Measurements from ENCODE around the gene GPRIN3.

The GPRIN3 gene

GRCh38 chr4:89253311-89253710, 54.3 kb downstream of the GPRIN3 start:
- DNase-seq, result no peak

- DNase-seq, result no peak
Observed at GRCh38 chr4:89251396-89251795, 56.2 kb downstream of the GPRIN3 start.

GRCh38 chr4:89249716-89250361, 57.8 kb downstream of the GPRIN3 start:
- DNase-seq, result peak; percentile 42

GRCh38 chr4:89249313-89249712, 58.3 kb downstream of the GPRIN3 start:
- no peak for DNase-seq

GRCh38 chr4:89248879-89249281, 58.7 kb downstream of the GPRIN3 start:
- DNase-seq, result no peak

- DNase-seq, result no peak
Observed at GRCh38 chr4:89247951-89248350, 59.6 kb downstream of the GPRIN3 start.

GRCh38 chr4:89245459-89245858, 62.1 kb downstream of the GPRIN3 start:
- DNase-seq, result no peak

GRCh38 chr4:89243733-89244252, 63.8 kb downstream of the GPRIN3 start:
- DNase-seq, result no peak

GRCh38 chr4:89242864-89243732, 64.5 kb downstream of the GPRIN3 start:
- no peak for DNase-seq

- no peak for DNase-seq
Observed at GRCh38 chr4:89242216-89242615, 65.4 kb downstream of the GPRIN3 start.

GRCh38 chr4:89230271-89230670, 77.3 kb downstream of the GPRIN3 start:
- DNase-seq, result no peak

- DNase-seq, result peak; percentile 54
Observed at GRCh38 chr4:89226665-89227574, 80.7 kb downstream of the GPRIN3 start.

GRCh38 chr4:89222170-89222569, 85.4 kb downstream of the GPRIN3 start:
- no peak for DNase-seq

GRCh38 chr4:89221167-89221867, 86.3 kb downstream of the GPRIN3 start:
- DNase-seq, result no peak

GRCh38 chr4:89218587-89218986, 89.0 kb downstream of the GPRIN3 start:
- DNase-seq, result no peak

GRCh38 chr4:89217604-89218003, 90.0 kb downstream of the GPRIN3 start:
- no peak for DNase-seq

GRCh38 chr4:89216866-89217265, 90.7 kb downstream of the GPRIN3 start:
- no peak for DNase-seq

GRCh38 chr4:89216422-89216821, 91.2 kb downstream of the GPRIN3 start:
- no peak for DNase-seq

- no peak for DNase-seq
Observed at GRCh38 chr4:89215736-89216135, 91.9 kb downstream of the GPRIN3 start.

- no peak for DNase-seq
Observed at GRCh38 chr4:89214308-89214707, 93.3 kb downstream of the GPRIN3 start.

- DNase-seq, result no peak
Observed at GRCh38 chr4:89213382-89213701, 94.3 kb downstream of the GPRIN3 start.

- no peak for DNase-seq
Observed at GRCh38 chr4:89212666-89213381, 94.8 kb downstream of the GPRIN3 start.

Measured in NCI-H187 treated with DMSO at 0.1 percent for 48 hours (cell line).